Vagina (tissue), 2 donors: ENCODE results near the gene KDM2A. TPM values are rescaled to one million over a fixed set of nuclear protein-coding genes. Genes with fewer than 3 reads are reported as not detected.

Experiments
- DNase-seq, 2 donors: peaks; one replicate each; pipeline ENCODE4 v3.0.0-alpha.2; 2017; ENCODE audit errors: extremely low spot score in 2 of 2
- H3K27ac ChIP-seq: fragments of 200-600 bp; sonication (generic); one replicate; pipeline ENCODE4 v1.5.1; 2019
- H3K27me3 ChIP-seq: fragments of 200-600 bp; sonication (generic); one replicate; pipeline ENCODE4 v1.5.1; 2019
- H3K36me3 ChIP-seq, 2 donors: fragments of 200-600 bp; sonication (generic); one replicate each; pipeline ENCODE4 v1.5.1; 2017 to 2019
- H3K4me1 ChIP-seq: fragments of 200-600 bp; sonication (generic); one replicate; pipeline ENCODE4 v1.5.1; 2019
- H3K4me3 ChIP-seq, 2 donors: fragments of 200-600 bp; sonication (generic); 1 replicate in 1 of 2; 2 replicates in 1 of 2; pipeline ENCODE4 v1.5.1; 2016 to 2019
- H3K9me3 ChIP-seq: fragments of 200-600 bp; sonication (generic); one replicate; pipeline ENCODE4 v1.5.1; 2019
- POLR2A ChIP-seq, 2 donors: fragments of 450-650 bp; IDR thresholded peaks; one replicate each; pipeline ENCODE4 v1.6.1; 2017; ENCODE audit warnings: antibody characterized with exemption in 2 of 2, mild to moderate bottlenecking in 2 of 2, moderate library complexity in 2 of 2
- POLR2AphosphoS5 ChIP-seq, 2 donors: sonication (generic); formaldehyde crosslinking; IDR thresholded peaks; one replicate each; pipeline ENCODE4 v1.9.0; 2017; ENCODE audit warnings: antibody characterized with exemption in 2 of 2, mild to moderate bottlenecking in 2 of 2, low read depth in 1 of 2; ENCODE audit not compliant: insufficient read depth in 1 of 2
- intact Hi-C: fragments of 100-400 bp; cut with DNase I; formaldehyde crosslinking; loops from one replicate; pipeline ENCODE4 v1.15.1; 2023
- total RNA-seq: library from RNA; depleted of rRNA; stranded (reverse); fragments of >200 nt; gene quantifications from one replicate; pipeline ENCODE4 v1.2.3, GENCODE V29; 2016
- TF ChIP-seq, protein P1 (sequence below), 3 experiments: fragments of 450-650 bp in 2 of 3; fragments of 200-600 bp in 1 of 3; sonication (generic) in 1 of 3; IDR thresholded peaks; one replicate each; pipeline ENCODE4 v1.5.1; 2017 to 2019; ENCODE audit warnings: antibody characterized with exemption in 3 of 3, mild to moderate bottlenecking in 2 of 3, moderate library complexity in 2 of 3

The KDM2A gene
- total RNA-seq, 1 donor from 2014 or later, result 51.8 TPM

DNA sequence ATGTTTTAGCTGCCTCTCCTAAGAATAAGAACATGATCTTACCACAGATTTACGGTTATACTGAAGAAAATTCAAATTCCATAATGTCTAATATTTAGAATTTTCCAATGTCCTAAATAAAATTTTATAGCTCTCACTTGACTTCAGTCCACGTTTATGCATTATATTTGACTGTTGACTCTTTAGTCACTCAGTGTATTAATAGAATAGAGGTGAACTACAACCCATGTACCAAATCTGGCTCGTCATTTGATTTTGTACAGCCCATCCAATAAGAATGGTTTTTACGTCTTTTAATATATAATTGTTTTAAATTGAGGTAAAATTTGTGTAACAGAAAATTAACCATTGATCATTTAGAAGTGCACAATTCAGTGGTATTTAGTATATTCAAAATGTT, 34.9 kb downstream of the KDM2A start:
- Histone ChIP-seq H3K36me3 (peaks cover 0 to 29% of the 10 kb centered on the region in 2 donors), H3K4me1 (peaks cover 18% of the 10 kb centered on the region), H3K27ac (no peak overlapping the region), H3K4me3 (no peak overlapping the region), H3K9me3 (no peaks in the 10 kb centered on the region), H3K27me3 (no peaks in the 10 kb centered on the region)
- intact Hi-C loops, result no loop called here
- DNase-seq, result no peak
- TF ChIP-seq POLR2AphosphoS5 (IDR thresholded peaks at IDR 0.05; ENCODE audit: insufficient read depth in 1 of 2, low read depth in 1 of 2) (no peak), POLR2A (IDR thresholded peaks at IDR 0.05) (no peak)
- TF ChIP-seq, protein P1, sequence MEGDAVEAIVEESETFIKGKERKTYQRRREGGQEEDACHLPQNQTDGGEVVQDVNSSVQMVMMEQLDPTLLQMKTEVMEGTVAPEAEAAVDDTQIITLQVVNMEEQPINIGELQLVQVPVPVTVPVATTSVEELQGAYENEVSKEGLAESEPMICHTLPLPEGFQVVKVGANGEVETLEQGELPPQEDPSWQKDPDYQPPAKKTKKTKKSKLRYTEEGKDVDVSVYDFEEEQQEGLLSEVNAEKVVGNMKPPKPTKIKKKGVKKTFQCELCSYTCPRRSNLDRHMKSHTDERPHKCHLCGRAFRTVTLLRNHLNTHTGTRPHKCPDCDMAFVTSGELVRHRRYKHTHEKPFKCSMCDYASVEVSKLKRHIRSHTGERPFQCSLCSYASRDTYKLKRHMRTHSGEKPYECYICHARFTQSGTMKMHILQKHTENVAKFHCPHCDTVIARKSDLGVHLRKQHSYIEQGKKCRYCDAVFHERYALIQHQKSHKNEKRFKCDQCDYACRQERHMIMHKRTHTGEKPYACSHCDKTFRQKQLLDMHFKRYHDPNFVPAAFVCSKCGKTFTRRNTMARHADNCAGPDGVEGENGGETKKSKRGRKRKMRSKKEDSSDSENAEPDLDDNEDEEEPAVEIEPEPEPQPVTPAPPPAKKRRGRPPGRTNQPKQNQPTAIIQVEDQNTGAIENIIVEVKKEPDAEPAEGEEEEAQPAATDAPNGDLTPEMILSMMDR (IDR thresholded peaks at IDR 0.05), result no peak

DNA sequence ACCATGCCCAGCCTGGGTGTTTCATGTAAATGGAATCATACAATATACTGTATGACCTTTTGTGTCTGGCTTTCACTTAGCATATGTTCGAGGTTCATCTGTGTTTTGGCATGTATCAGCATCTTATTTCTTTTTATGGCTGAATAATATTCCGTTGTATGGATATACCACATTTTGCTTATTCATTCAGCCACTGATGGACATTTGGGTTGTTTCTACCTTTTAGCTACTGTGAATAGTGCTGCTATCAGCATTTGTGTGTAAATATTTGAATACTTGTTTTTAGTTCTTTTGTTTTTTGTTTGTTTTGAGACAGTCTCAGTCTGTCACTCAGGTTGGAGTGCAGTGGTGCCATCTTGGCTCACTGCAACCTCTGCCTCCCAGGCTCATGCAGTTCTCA, 35.7 kb downstream of the KDM2A start:
- TF ChIP-seq, protein P1 (IDR thresholded peaks at IDR 0.05), result no peak
- no peak for TF ChIP-seq POLR2AphosphoS5 (IDR thresholded peaks at IDR 0.05; ENCODE audit: insufficient read depth in 1 of 2, low read depth in 1 of 2)
- no peak for TF ChIP-seq POLR2A (IDR thresholded peaks at IDR 0.05)
- intact Hi-C loops, result no loop called here
- H3K9me3 ChIP-seq, result no peaks in the 10 kb centered on the region
- H3K27ac ChIP-seq, result no peak overlapping the region
- no peak for DNase-seq
- H3K4me3 ChIP-seq, result no peak overlapping the region
- H3K36me3 ChIP-seq, result peaks cover 0 to 28% of the 10 kb centered on the region in 2 donors
- H3K27me3 ChIP-seq, result no peaks in the 10 kb centered on the region
- H3K4me1 ChIP-seq, result peaks cover 18% of the 10 kb centered on the region

DNA sequence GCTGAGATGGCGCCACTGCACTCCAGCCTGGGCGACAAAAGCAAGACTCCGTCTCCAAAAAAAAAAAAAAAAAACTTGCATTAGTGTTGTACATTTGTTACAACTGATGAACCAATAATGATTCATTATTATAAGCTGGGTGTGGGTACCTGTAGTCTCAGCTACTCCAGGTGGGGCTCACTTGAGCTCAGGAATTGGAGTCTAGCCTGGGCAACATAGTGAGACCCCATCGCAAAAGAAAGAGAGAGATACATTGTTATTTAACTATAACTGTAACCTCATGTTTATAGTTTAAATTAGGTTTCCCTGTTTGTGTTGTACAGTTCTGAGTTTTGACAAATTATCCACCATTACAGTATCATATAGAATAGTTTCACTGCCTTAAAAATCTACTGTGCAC, 38.6 kb downstream of the KDM2A start:
- Histone ChIP-seq H3K4me3 (no peak overlapping the region), H3K27me3 (no peaks in the 10 kb centered on the region), H3K36me3 (peaks cover 0 to 6% of the 10 kb centered on the region in 2 donors), H3K9me3 (no peaks in the 10 kb centered on the region), H3K4me1 (peaks cover 25% of the 10 kb centered on the region), H3K27ac (no peak overlapping the region)
- no peak for DNase-seq
- TF ChIP-seq, protein P1 (IDR thresholded peaks at IDR 0.05), result no peak
- no peak for TF ChIP-seq POLR2AphosphoS5 (IDR thresholded peaks at IDR 0.05; ENCODE audit: insufficient read depth in 1 of 2, low read depth in 1 of 2)
- TF ChIP-seq POLR2A (IDR thresholded peaks at IDR 0.05), result no peak
- intact Hi-C loops, result no loop called here

DNA sequence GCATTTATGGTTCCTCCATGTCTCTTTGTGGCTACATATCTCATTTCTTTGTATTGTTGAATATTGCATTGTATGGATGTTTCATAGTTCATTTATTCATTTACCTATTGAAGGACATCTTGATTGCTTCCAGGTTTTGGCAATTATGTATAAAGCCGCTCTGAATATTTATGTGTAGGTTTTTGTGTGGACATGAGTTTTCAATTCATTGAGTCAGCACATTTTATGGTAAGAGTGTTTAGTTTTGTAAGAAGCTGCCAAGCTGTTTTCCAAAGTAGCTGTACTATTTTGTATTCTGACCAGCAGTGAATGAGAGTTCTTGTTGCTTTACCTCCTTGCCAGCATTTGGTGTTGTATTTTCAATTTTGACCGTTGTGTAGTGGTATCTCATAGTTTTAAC, 39.2 kb downstream of the KDM2A start:
- TF ChIP-seq, protein P1 (IDR thresholded peaks at IDR 0.05), result no peak
- TF ChIP-seq POLR2A (IDR thresholded peaks at IDR 0.05) (no peak), POLR2AphosphoS5 (IDR thresholded peaks at IDR 0.05; ENCODE audit: insufficient read depth in 1 of 2, low read depth in 1 of 2) (no peak)
- intact Hi-C loops, result no loop called here

DNA sequence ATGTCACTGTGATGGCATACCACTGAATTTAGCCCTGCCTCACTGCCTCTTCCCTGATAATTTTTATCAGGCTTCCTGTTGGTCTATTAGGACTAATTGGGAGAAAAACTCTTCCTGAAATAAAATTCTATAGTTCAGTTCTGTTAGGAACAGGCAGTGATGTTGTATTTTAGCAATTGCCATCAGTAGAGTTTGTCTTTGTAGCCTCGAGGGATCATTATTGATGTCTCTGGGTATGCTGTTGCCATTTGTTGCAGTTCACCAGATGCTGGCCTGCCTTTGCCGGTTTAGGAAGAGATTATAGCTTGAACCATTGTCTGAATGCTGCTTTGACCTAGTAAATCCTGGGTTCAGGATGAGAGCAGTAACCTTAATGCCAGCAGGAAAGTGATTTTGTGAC, 41.0 kb downstream of the KDM2A start:
- Histone ChIP-seq H3K4me1 (peaks cover 25% of the 10 kb centered on the region), H3K27me3 (no peaks in the 10 kb centered on the region), H3K27ac (no peak overlapping the region), H3K9me3 (no peaks in the 10 kb centered on the region), H3K4me3 (no peak overlapping the region), H3K36me3 (peaks cover 0 to 3% of the 10 kb centered on the region in 2 donors)
- DNase-seq, result no peak
- intact Hi-C loops, result loop anchor here (10.0 kb wide), 1 partner anchor 75 kb away; no protein-coding TSS in a partner anchor
- TF ChIP-seq POLR2AphosphoS5 (IDR thresholded peaks at IDR 0.05; ENCODE audit: insufficient read depth in 1 of 2, low read depth in 1 of 2) (no peak), POLR2A (IDR thresholded peaks at IDR 0.05) (no peak)
- TF ChIP-seq, protein P1 (IDR thresholded peaks at IDR 0.05), result no peak

More for the DNA sequence above, 39.2 kb downstream of the KDM2A start:
- Histone ChIP-seq H3K27me3 (no peaks in the 10 kb centered on the region), H3K36me3 (peaks cover 0 to 6% of the 10 kb centered on the region in 2 donors), H3K9me3 (no peaks in the 10 kb centered on the region), H3K4me1 (peaks cover 25% of the 10 kb centered on the region), H3K4me3 (no peak overlapping the region), H3K27ac (no peak overlapping the region)
- no peak for DNase-seq
